H1 (cell line): Measurements from ENCODE around the gene DUSP9. TPM values are rescaled to one million over a fixed set of nuclear protein-coding genes. Genes with fewer than 3 reads are reported as not detected.
A peak's percentile ranks its signal among the peaks of the same experiment; 100 is the strongest.

Experiments
- CTCF ChIA-PET: fragments of 300-600 bp; sonication (Branson Sonifier 250); formaldehyde crosslinking; loops from one replicate; lab custom pipeline; 2021; ENCODE audit not compliant: partially characterized antibody; lab: Charles Lee
- POLR2A ChIA-PET: fragments of 300-600 bp; sonication (Branson Sonifier 250); formaldehyde crosslinking; loops from one replicate; lab custom pipeline; 2021; ENCODE audit warnings: inconsistent platforms; ENCODE audit not compliant: partially characterized antibody; lab: Charles Lee
- DNase-seq, 2 experiments: peaks; one replicate each; pipeline versions ENCODE4 v3.0.0 to v3.0.0-alpha.2; 2010 to 2022; ENCODE audit warnings: low spot score in 2 of 2, low read depth in 1 of 2, mixed read lengths in 1 of 2
- FAIRE-seq: peaks from 2 replicates; lab custom pipeline; 2011; peaks lifted over from hg19 to GRCh38; lab: Jason Lieb, UNC
- H2AFZ ChIP-seq: 2 replicates; pipeline ENCODE4 v1.8.1; 2012; ENCODE audit warnings: low read length, inconsistent platforms
- H2AK5ac ChIP-seq: 2 replicates; pipeline ENCODE4 v1.6.1; 2013; ENCODE audit warnings: low read depth, low read length
- H2BK120ac ChIP-seq: replicated peaks from 2 replicates; pipeline ENCODE3; 2013; ENCODE audit warnings: low read depth, low read length, inconsistent platforms
- H2BK12ac ChIP-seq: 2 replicates; pipeline ENCODE4 v1.6.1; 2013; ENCODE audit warnings: low read depth, low read length
- H2BK15ac ChIP-seq: 2 replicates; pipeline ENCODE4 v1.6.1; 2013; ENCODE audit warnings: low read length
- H2BK20ac ChIP-seq: 2 replicates; pipeline ENCODE4 v1.6.1; 2013; ENCODE audit warnings: low read length
- H2BK5ac ChIP-seq: 2 replicates; pipeline ENCODE4 v1.6.1; 2013; ENCODE audit warnings: low read depth, low read length
- H3K14ac ChIP-seq: 2 replicates; pipeline ENCODE4 v1.6.1; 2013; ENCODE audit warnings: inconsistent platforms; ENCODE audit not compliant: insufficient read length
- H3K18ac ChIP-seq: 2 replicates; pipeline ENCODE4 v1.6.1; 2013; ENCODE audit warnings: low read length; ENCODE audit errors: extremely low read depth
- H3K23ac ChIP-seq: 2 replicates; pipeline ENCODE4 v1.6.1; 2013; ENCODE audit warnings: inconsistent platforms; ENCODE audit not compliant: insufficient read length
- H3K23me2 ChIP-seq: 2 replicates; pipeline ENCODE4 v1.6.1; 2013; ENCODE audit warnings: low read depth, low read length
- H3K27ac ChIP-seq: 2 replicates; pipeline ENCODE4 v1.6.1; 2011; ENCODE audit warnings: low read depth, low read length, inconsistent platforms
- H3K27me3 ChIP-seq, 4 experiments: replicated peaks in 1 of 4; 1 replicate in 1 of 4; 2 replicates in 3 of 4; pipeline versions ENCODE4 v1.6.1 to v1.8.1; 2011 to 2013; ENCODE audit warnings: low read length in 3 of 4, mild to moderate bottlenecking in 3 of 4, inconsistent platforms in 2 of 4, mixed read lengths in 2 of 4, moderate library complexity in 1 of 4; ENCODE audit not compliant: control insufficient read depth in 3 of 4, insufficient read depth in 3 of 4; ENCODE audit errors: extremely low read depth in 1 of 4
- H3K36me3 ChIP-seq, 4 experiments: 2 replicates each; pipeline versions ENCODE4 v1.6.1 to v1.8.1; 2011 to 2013; ENCODE audit warnings: mild to moderate bottlenecking in 4 of 4, low read length in 3 of 4, moderate library complexity in 2 of 4, control low read depth in 1 of 4, inconsistent platforms in 1 of 4; ENCODE audit not compliant: insufficient read depth in 4 of 4, control insufficient read depth in 2 of 4
- H3K4ac ChIP-seq: replicated peaks from 2 replicates; pipeline ENCODE3; 2013; ENCODE audit warnings: low read length, low read depth, mixed read lengths, inconsistent platforms; ENCODE audit not compliant: insufficient read length
- H3K4me1 ChIP-seq, 4 experiments: replicated peaks in 1 of 4; 1 replicate in 1 of 4; 2 replicates in 3 of 4; pipeline versions ENCODE4 v1.6.1 to v1.8.1; 2011 to 2013; ENCODE audit warnings: low read length in 3 of 4, inconsistent platforms in 2 of 4, mixed read lengths in 1 of 4; ENCODE audit not compliant: insufficient read depth in 4 of 4, control insufficient read depth in 3 of 4
- H3K4me2 ChIP-seq, 2 experiments: 2 replicates each; pipeline versions ENCODE4 v1.6.1 to v1.8.1; 2011 to 2013; ENCODE audit warnings: low read depth in 2 of 2, low read length in 2 of 2, control low read depth in 1 of 2, inconsistent platforms in 1 of 2, mild to moderate bottlenecking in 1 of 2; ENCODE audit not compliant: insufficient read depth in 1 of 2
- H3K4me3 ChIP-seq, 4 experiments: fragments of 200-600, 300-600 bp in 1 of 4; sonication (generic), shearing (Covaris generic), sonication (Bioruptor Twin) in 1 of 4; 2 replicates each; pipeline versions ENCODE4 v1.5.1 to v1.8.1; 2011 to 2016; ENCODE audit warnings: low read length in 4 of 4, low read depth in 3 of 4, control low read depth in 2 of 4, inconsistent platforms in 2 of 4, mild to moderate bottlenecking in 2 of 4, mixed read lengths in 1 of 4, moderate library complexity in 1 of 4; ENCODE audit not compliant: insufficient read depth in 2 of 4; ENCODE audit errors: extremely low read depth in 1 of 4
- H3K56ac ChIP-seq: replicated peaks from 2 replicates; pipeline ENCODE3; 2013; ENCODE audit warnings: low read depth, mild to moderate bottlenecking, mixed read lengths, low read length, inconsistent platforms; ENCODE audit not compliant: insufficient read length
- H3K79me1 ChIP-seq: 2 replicates; pipeline ENCODE4 v1.6.1; 2013; ENCODE audit warnings: low read depth, low read length, control low read depth
- H3K79me2 ChIP-seq, 2 experiments: 2 replicates each; pipeline versions ENCODE4 v1.6.1 to v1.8.1; 2012 to 2013; ENCODE audit warnings: low read length in 2 of 2, mild to moderate bottlenecking in 2 of 2, inconsistent platforms in 1 of 2; ENCODE audit not compliant: insufficient read depth in 2 of 2, control insufficient read depth in 1 of 2
- H3K9ac ChIP-seq, 4 experiments: replicated peaks in 1 of 4; 1 replicate in 1 of 4; 2 replicates in 3 of 4; pipeline versions ENCODE4 v1.6.1 to v1.8.1; 2011 to 2013; ENCODE audit warnings: low read depth in 3 of 4, low read length in 3 of 4, control low read depth in 2 of 4, mild to moderate bottlenecking in 2 of 4, moderate library complexity in 2 of 4, inconsistent platforms in 1 of 4; ENCODE audit errors: extremely low read depth in 1 of 4
- H3K9me3 ChIP-seq, 2 experiments: 2 replicates each; pipeline versions ENCODE4 v1.6.1 to v1.8.1; 2012 to 2013; ENCODE audit warnings: mild to moderate bottlenecking in 2 of 2, moderate library complexity in 2 of 2, control low read depth in 1 of 2, inconsistent platforms in 1 of 2, low read depth in 1 of 2, low read length in 1 of 2, mixed read lengths in 1 of 2; ENCODE audit not compliant: insufficient read depth in 2 of 2
- H4K20me1 ChIP-seq, 2 experiments: replicated peaks in 1 of 2; 2 replicates each; pipeline versions ENCODE3 to v1.8.1; 2011 to 2013; ENCODE audit warnings: inconsistent platforms in 2 of 2, low read length in 2 of 2, mild to moderate bottlenecking in 1 of 2; ENCODE audit not compliant: insufficient read depth in 2 of 2, control insufficient read depth in 1 of 2
- H4K5ac ChIP-seq: 2 replicates; pipeline ENCODE4 v1.6.1; 2013; ENCODE audit warnings: low read length, low read depth, mixed read lengths, inconsistent platforms; ENCODE audit not compliant: insufficient read length
- H4K8ac ChIP-seq: 2 replicates; pipeline ENCODE4 v1.8.0; 2013; ENCODE audit warnings: mild to moderate bottlenecking, moderate library complexity, low read length, inconsistent platforms; ENCODE audit not compliant: insufficient read depth; ENCODE audit errors: extremely low read depth
- H4K91ac ChIP-seq: replicated peaks from 2 replicates; pipeline ENCODE3; 2013; ENCODE audit warnings: low read length, mixed read lengths, inconsistent platforms; ENCODE audit not compliant: insufficient read length
- KDM4A ChIP-seq: IDR thresholded peaks from one replicate; pipeline ENCODE4 v1.7.1; 2012; ENCODE audit warnings: low read depth, mild to moderate bottlenecking, moderate library complexity, low read length, inconsistent platforms; ENCODE audit not compliant: severe bottlenecking
- RNF2 ChIP-seq: fragments of 200-900, 300-1000 bp; sonication (generic); IDR thresholded peaks from 2 replicates; pipeline ENCODE4 v1.7.1; 2016; ENCODE audit warnings: borderline replicate concordance, low read depth, mild to moderate bottlenecking, antibody characterized with exemption, low read length; ENCODE audit not compliant: poor library complexity, severe bottlenecking; ENCODE audit errors: missing control alignments
- WGBS, 2 experiments: shearing (Covaris generic) in 1 of 2; methylation state at CpG; one replicate each; pipeline versions ENCODE4 v1.1.6 to v1.1.7; 2013 to 2015; ENCODE audit warnings: low lambda C conversion rate in 2 of 2, mixed read lengths in 2 of 2, inconsistent platforms in 1 of 2, low coverage in 1 of 2, missing lambda C conversion rate in 1 of 2; ENCODE audit not compliant: insufficient replicate concordance in 2 of 2, insufficient coverage in 1 of 2, insufficient read length in 1 of 2; ENCODE audit errors: extremely low coverage in 1 of 2, missing lambda C conversion rate in 1 of 2; 5-methylcytosine and 5-hydroxymethylcytosine counted together
- polyA plus RNA-seq, 7 experiments: library from polyadenylated mRNA; depleted of rRNA in 3 of 7; stranded (reverse) in 5 of 7; unstranded in 2 of 7; fragments of >200 nt in 5 of 7; fragments of 200-250 nt in 2 of 7; gene quantifications; 1 replicate in 5 of 7; 2 replicates in 1 of 7; 4 replicates in 1 of 7; pipeline versions ENCODE4 v1.2.1 to v1.2.3, GENCODE V29; 2011 to 2013; ENCODE audit warnings: missing spikeins in 2 of 7, mixed read lengths in 2 of 7
- total RNA-seq: library from RNA; stranded (reverse); fragmentation: NEBNext Ultra II Directional; extraction: Animal tissue kit (Norgen Biotek cat#: 25700); gene quantifications from 2 replicates; pipeline ENCODE4 v1.2.1, GENCODE V29; 2021

The DUSP9 gene
- total and polyA plus RNA-seq, 2 of the 8 experiments (the other 6 are each of a cell fraction or from before 2014, with no cell fraction given): 0.80 to 1.1 TPM

DNA sequence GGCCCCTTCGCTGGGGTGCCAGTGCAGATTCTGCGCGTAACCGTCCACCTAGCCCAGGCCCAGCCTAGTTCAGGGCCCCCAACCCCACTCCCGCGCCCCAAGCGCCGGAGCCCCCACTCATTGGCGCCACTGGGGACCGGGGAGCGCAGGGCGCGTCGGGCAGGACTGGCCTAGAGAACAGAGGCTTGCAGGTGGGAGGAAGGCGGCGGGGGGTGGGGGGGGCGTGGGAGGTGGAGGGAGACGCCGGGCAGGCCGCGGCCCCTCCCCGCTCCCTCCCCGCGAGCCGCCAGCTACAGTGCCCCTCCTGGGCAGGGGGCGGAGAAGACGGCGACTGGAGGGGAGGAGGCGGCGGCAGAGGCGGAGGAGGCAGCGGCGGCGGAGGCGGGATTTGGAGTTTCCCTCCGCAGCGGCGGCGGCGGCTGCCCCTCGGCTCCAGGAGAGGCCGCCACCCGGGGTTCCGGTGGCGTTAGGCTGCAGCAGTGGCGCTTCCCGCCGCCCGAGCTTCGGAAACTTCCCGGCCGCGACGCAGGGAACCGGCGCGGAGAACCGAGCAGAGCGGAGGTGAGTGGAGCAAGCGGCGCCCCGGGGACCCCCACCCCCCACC lies 4.8 kb upstream of the DUSP9 start:
- no peak for TF ChIP-seq RNF2
- peak; percentile 18 for TF ChIP-seq KDM4A
- no peak overlapping the region for H3K56ac ChIP-seq
- peaks cover 50 to 64% (median 62%) of the 10 kb centered on the region in 4 experiments for H3K27me3 ChIP-seq
- no peak overlapping the region for H2AK5ac ChIP-seq
- no peak overlapping the region for H3K9ac ChIP-seq
- peaks cover 7% of the 10 kb centered on the region; the same call in 1 of the 2 replicates for H3K23me2 ChIP-seq
- H3K79me1 ChIP-seq: no peaks in the 10 kb centered on the region
- H3K18ac ChIP-seq: no peak overlapping the region
- POLR2A ChIA-PET: no interaction called here
- no peak overlapping the region for H2BK15ac ChIP-seq
- FAIRE-seq: no peak
- no peak overlapping the region for H2BK20ac ChIP-seq
- 7% methylated on average over 10 of the region's 62 CpGs; no CpG with 5 or more reads in 1 of the 2 experiments for WGBS, 2 experiments
- H4K91ac ChIP-seq: no peak overlapping the region
- no peaks in the 10 kb centered on the region for H3K36me3 ChIP-seq
- peak overlapping the region in 2 of 4 experiments; percentile 10 to 57; a peak in 4 of 8 replicates for H3K4me3 ChIP-seq
- no peak overlapping the region for H3K14ac ChIP-seq
- no peaks in the 10 kb centered on the region; a peak in 1 of 4 replicates for H3K9me3 ChIP-seq
- no peak overlapping the region for H4K8ac ChIP-seq
- H2BK12ac ChIP-seq: no peak overlapping the region
- H3K4me1 ChIP-seq: peaks cover 0 to 18% (median 8%) of the 10 kb centered on the region in 4 experiments; a peak in 5 of 7 replicates
- H2BK5ac ChIP-seq: no peak overlapping the region
- H3K79me2 ChIP-seq: no peaks in the 10 kb centered on the region
- no peak overlapping the region for H3K27ac ChIP-seq
- H3K4me2 ChIP-seq: peak overlapping the region; percentile 74 to 89
- H3K23ac ChIP-seq: no peak overlapping the region
- no peak overlapping the region for H2BK120ac ChIP-seq
- peaks cover 0 to 12% of the 10 kb centered on the region in 2 experiments for H4K20me1 ChIP-seq
- H4K5ac ChIP-seq: no peak overlapping the region
- no peak overlapping the region for H3K4ac ChIP-seq
- peak in 1 of 2 experiments; percentile 53 for DNase-seq
- CTCF ChIA-PET: interaction anchor here (0.6 to 21.6 kb wide), 5 partner anchors 16 to 118 kb away, joined by 3 to 408 read pairs (median 4); partner anchors contain the start of gene DUSP9
- no peak overlapping the region for H2AFZ ChIP-seq
